A549 treated with AZD9567 at 1 μM for 4 hours (cell line): ENCODE data around the gene PLCE1. TPM values are rescaled to one million over a fixed set of nuclear protein-coding genes. Genes with fewer than 3 reads are reported as not detected.

Source experiments
- total RNA-seq: library from RNA; stranded (reverse); fragments of 200-300 nt; extraction: Qiagen RNA extraction; gene quantifications from 5 replicates; pipeline ENCODE4 v1.2.3, GENCODE V29; 2022; ENCODE audit not compliant: insufficient read depth

PLCE1 gene
- 4.7 to 8.6 TPM (median 6.2 TPM) in 5 replicates for total RNA-seq

DNA sequence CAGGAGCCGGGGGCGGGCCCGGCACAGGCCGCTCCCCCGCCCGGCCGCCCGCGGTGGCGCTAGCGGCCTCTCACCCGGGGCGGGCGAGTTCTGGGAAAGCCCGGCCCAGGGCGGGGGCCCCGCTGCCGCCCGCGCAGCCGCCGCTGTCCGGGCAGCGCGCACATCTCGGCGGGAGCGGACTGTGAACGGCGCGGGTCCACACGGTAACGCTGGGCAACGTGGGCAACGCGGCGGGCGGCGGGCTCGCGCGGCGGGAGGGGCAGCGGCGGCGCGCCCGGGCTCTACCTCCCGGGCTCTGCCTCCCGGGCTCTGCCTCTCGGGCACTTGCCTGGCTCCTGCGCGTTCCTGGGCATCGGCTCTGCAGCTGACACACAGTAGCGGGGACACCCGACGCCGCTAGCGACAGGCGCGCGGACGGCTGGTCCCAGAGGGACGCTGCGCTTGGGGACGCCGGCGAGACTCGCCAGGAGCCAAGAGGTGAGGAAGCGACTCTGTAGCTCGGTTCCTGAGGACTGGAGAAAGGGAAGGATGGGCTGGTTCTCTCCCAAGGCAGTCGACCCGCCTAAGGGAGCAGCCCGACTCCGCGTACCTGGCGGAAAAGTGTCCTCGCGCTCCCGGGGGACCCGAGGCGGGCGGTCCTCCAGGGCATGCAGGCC is at the start of gene PLCE1:
Gene PLCE1 (plus strand): TSS at position 150 of the 656 bp plus-strand sequence. CDS start 37,116 bp downstream, outside the sequence.

Other genes with a start within 250 kb of the PLCE1 start
- gene LGI1, start 236.0 kb upstream of the PLCE1 start, total RNA-seq = not detected in 5 replicates
- gene SLC35G1, start 100.0 kb upstream of the PLCE1 start, total RNA-seq = 6.3 to 10.4 TPM (median 8.1 TPM) in 5 replicates